Measurements from ENCODE around the gene RABGEF1.

DNA sequence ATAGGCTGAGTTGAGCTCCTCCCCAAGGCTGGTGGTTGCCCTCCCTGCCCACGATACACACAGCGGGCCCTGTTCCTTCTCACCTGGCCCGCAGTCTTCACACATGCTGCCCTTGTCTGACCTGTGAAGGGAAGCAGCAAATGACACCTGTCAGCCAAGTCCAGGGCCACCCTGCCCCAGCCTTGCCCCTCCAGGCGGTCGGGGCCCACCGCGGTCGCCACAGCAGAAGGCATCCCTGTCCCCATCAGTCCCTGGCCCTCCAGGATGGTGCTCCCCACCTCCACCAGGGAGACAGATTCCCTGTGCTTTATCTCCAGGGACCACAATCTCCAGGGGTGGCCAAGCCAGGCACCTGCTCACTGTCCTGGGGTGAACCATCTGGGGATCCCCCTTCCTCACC, 99.3 kb downstream of the RABGEF1 start:
- TF ChIP-seq, protein P1, sequence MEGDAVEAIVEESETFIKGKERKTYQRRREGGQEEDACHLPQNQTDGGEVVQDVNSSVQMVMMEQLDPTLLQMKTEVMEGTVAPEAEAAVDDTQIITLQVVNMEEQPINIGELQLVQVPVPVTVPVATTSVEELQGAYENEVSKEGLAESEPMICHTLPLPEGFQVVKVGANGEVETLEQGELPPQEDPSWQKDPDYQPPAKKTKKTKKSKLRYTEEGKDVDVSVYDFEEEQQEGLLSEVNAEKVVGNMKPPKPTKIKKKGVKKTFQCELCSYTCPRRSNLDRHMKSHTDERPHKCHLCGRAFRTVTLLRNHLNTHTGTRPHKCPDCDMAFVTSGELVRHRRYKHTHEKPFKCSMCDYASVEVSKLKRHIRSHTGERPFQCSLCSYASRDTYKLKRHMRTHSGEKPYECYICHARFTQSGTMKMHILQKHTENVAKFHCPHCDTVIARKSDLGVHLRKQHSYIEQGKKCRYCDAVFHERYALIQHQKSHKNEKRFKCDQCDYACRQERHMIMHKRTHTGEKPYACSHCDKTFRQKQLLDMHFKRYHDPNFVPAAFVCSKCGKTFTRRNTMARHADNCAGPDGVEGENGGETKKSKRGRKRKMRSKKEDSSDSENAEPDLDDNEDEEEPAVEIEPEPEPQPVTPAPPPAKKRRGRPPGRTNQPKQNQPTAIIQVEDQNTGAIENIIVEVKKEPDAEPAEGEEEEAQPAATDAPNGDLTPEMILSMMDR (conservative IDR thresholded peaks at IDR 0.05; ENCODE audit: low read length): no peak
- TF ChIP-seq EZH2phosphoT487 (IDR thresholded peaks at IDR 0.05; ENCODE audit: borderline replicate concordance, low read depth, low read length): no peak

Data from OCI-LY7 (cell line).